Adipocyte (in vitro differentiated cells): ENCODE data around the gene GNA14.
A peak's percentile ranks its signal among the peaks of the same experiment; 100 is the strongest.

Experiments used
- DNase-seq: peaks from one replicate; pipeline ENCODE4 v3.0.0-alpha.2; 2015; ENCODE audit warnings: low read depth
- H3K27me3 ChIP-seq: replicated peaks from 2 replicates; pipeline ENCODE4 v1.7.0; 2013; ENCODE audit warnings: mild to moderate bottlenecking, low read length, moderate library complexity; ENCODE audit not compliant: control insufficient read depth, insufficient read depth
- H3K36me3 ChIP-seq: 2 replicates; pipeline ENCODE4 v1.7.0; 2013; ENCODE audit warnings: low read length, mild to moderate bottlenecking, moderate library complexity; ENCODE audit not compliant: control insufficient read depth, insufficient read depth, severe bottlenecking
- H3K4me1 ChIP-seq: 2 replicates; pipeline ENCODE4 v1.7.0; 2013; ENCODE audit warnings: mild to moderate bottlenecking, low read length, moderate library complexity; ENCODE audit not compliant: control insufficient read depth, insufficient read depth
- H3K4me3 ChIP-seq: 2 replicates; pipeline ENCODE4 v1.7.0; 2013; ENCODE audit warnings: mild to moderate bottlenecking, low read length, moderate library complexity
- H3K9ac ChIP-seq: 2 replicates; pipeline ENCODE4 v1.7.0; 2013; ENCODE audit warnings: mild to moderate bottlenecking, low read length, moderate library complexity
- H3K9me3 ChIP-seq: 2 replicates; pipeline ENCODE4 v1.7.0; 2013; ENCODE audit warnings: mild to moderate bottlenecking, low read length, moderate library complexity; ENCODE audit not compliant: control insufficient read depth

GNA14 gene

DNA sequence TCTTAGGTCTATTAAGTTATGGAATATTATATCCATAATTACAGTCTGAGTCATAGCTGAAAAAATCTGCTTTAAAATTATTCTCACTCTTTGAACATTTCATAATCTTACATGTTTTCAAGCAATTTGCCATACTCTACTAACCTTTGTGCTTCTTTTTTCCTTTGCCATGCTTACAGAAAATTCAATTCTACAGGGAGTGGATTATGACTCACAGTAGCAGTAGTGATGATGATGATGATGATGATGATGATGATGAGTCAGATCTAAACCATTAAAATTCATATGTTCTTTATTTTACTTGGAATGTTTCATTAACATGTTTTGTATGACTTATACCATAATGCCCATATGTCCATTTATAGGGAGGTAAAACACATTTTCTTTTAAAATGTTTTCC lies 263.7 kb downstream of the GNA14 start:
- Histone ChIP-seq H3K9ac (no peak overlapping the region), H3K9me3 (no peaks in the 10 kb centered on the region), H3K36me3 (no peaks in the 10 kb centered on the region), H3K4me1 (peaks cover 29% of the 10 kb centered on the region), H3K27me3 (no peaks in the 10 kb centered on the region), H3K4me3 (no peak overlapping the region)
- peak; percentile 65 for DNase-seq

- peak; percentile 51 for DNase-seq
- H3K9ac ChIP-seq: no peak overlapping the region
- H3K36me3 ChIP-seq: peaks cover 4% of the 10 kb centered on the region
- H3K27me3 ChIP-seq: no peaks in the 10 kb centered on the region
- H3K4me3 ChIP-seq: no peak overlapping the region
- H3K4me1 ChIP-seq: peaks cover 13% of the 10 kb centered on the region
- no peaks in the 10 kb centered on the region for H3K9me3 ChIP-seq
Measured at GRCh38 chr9:77375956-77376532, 272.1 kb downstream of the GNA14 start.

DNA sequence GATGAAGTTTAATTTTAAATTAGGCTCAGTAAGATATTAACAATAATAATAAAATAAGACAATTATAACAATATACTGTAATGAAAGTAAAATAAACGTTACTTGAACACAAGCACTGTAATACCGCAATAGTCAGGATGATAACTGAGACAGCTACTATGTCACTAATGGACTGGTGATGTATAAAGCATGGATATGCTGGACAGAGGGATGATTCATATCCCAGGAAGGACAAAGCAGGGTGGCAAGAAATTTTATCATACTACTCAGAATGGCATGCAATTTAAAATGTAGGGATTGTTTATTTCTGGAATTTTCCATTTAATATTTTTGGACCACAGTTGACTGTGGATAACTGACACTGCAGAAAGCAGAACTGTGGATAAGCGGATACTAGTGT lies 273.9 kb downstream of the GNA14 start:
- H3K9ac ChIP-seq: no peak overlapping the region
- no peak overlapping the region for H3K4me3 ChIP-seq
- H3K27me3 ChIP-seq: no peaks in the 10 kb centered on the region
- no peaks in the 10 kb centered on the region for H3K9me3 ChIP-seq
- H3K4me1 ChIP-seq: peaks cover 13% of the 10 kb centered on the region
- H3K36me3 ChIP-seq: peaks cover 12% of the 10 kb centered on the region
- DNase-seq: peak; percentile 14
